ENCODE measurements around the gene SLCO6A1. TPM values are rescaled to one million over a fixed set of nuclear protein-coding genes. Genes with fewer than 3 reads are reported as not detected.

The SLCO6A1 gene
- total RNA-seq, 4 donors from 2014 or later = not detected

- DNase-seq = no peak
- Histone ChIP-seq H3K27me3 (no peaks in the 10 kb centered on the region), H3K4me3 (no peak overlapping the region), H3K9me3 (no peaks in the 10 kb centered on the region), H3K4me1 (no peaks in the 10 kb centered on the region), H3K36me3 (no peaks in the 10 kb centered on the region), H3K27ac (no peak overlapping the region)
- TF ChIP-seq EP300 (IDR thresholded peaks at IDR 0.05; ENCODE audit: low read depth) = no peak
- no peak for TF ChIP-seq POLR2AphosphoS5 (IDR thresholded peaks at IDR 0.05)
- TF ChIP-seq POLR2A (IDR thresholded peaks at IDR 0.05) = no peak
- no peak for TF ChIP-seq CTCF (IDR thresholded peaks at IDR 0.05)
- in situ Hi-C loops (cut with MboI; ENCODE audit: low pct_ligation_motif_present in 1 of 4, low pct_unique_long_range_greater_than_20kb in 1 of 4, low sequenced_read_pairs in 3 of 4) (no loop called here), intact Hi-C loops (cut with DNase I; ENCODE audit: low total_unique reads) (no loop called here)
- WGBS, 2 donors (ENCODE audit: low coverage in 1 of 2) = 32 to 33% methylated on average over 1 of the region's 1 CpG
These were observed 43.3 kb upstream of the SLCO6A1 start for GRCh38 chr5:102542057-102542456.

- in situ Hi-C loops (cut with MboI; ENCODE audit: low pct_ligation_motif_present in 1 of 4, low pct_unique_long_range_greater_than_20kb in 1 of 4, low sequenced_read_pairs in 3 of 4) (no loop called here), intact Hi-C loops (cut with DNase I; ENCODE audit: low total_unique reads) (no loop called here)
- 68 to 76% methylated on average over 5 of the region's 5 CpGs for WGBS, 2 donors (ENCODE audit: low coverage in 1 of 2)
- no peak for DNase-seq
- Histone ChIP-seq H3K27ac (no peak overlapping the region), H3K4me3 (no peak overlapping the region), H3K36me3 (no peaks in the 10 kb centered on the region), H3K4me1 (no peaks in the 10 kb centered on the region), H3K9me3 (no peaks in the 10 kb centered on the region), H3K27me3 (no peaks in the 10 kb centered on the region)
- TF ChIP-seq POLR2AphosphoS5 (IDR thresholded peaks at IDR 0.05) (no peak), EP300 (IDR thresholded peaks at IDR 0.05; ENCODE audit: low read depth) (no peak), CTCF (IDR thresholded peaks at IDR 0.05) (no peak), POLR2A (IDR thresholded peaks at IDR 0.05) (no peak)
These were observed 41.4 kb upstream of the SLCO6A1 start for GRCh38 chr5:102539996-102540728.

- intact Hi-C loops (cut with DNase I; ENCODE audit: low total_unique reads) (no loop called here), in situ Hi-C loops (cut with MboI; ENCODE audit: low pct_ligation_motif_present in 1 of 4, low pct_unique_long_range_greater_than_20kb in 1 of 4, low sequenced_read_pairs in 3 of 4) (no loop called here)
- H3K4me3 ChIP-seq = no peak overlapping the region
- no peak for DNase-seq
- WGBS, 2 donors (ENCODE audit: low coverage in 1 of 2) = 50 to 63% methylated on average over 1 of the region's 1 CpG
- no peak overlapping the region for H3K27ac ChIP-seq
- H3K4me1 ChIP-seq = no peaks in the 10 kb centered on the region
- H3K36me3 ChIP-seq = no peaks in the 10 kb centered on the region
- H3K27me3 ChIP-seq = no peaks in the 10 kb centered on the region
- TF ChIP-seq EP300 (IDR thresholded peaks at IDR 0.05; ENCODE audit: low read depth) (no peak), POLR2AphosphoS5 (IDR thresholded peaks at IDR 0.05) (no peak)
- H3K9me3 ChIP-seq = no peaks in the 10 kb centered on the region
These were observed 40.8 kb upstream of the SLCO6A1 start for GRCh38 chr5:102539562-102539961.

- WGBS, 2 donors (ENCODE audit: low coverage in 1 of 2) = 65% methylated on average over 1 of the region's 1 CpG; no CpG with 5 or more reads in 1 of the 2 donors
These were observed 38.2 kb upstream of the SLCO6A1 start for GRCh38 chr5:102537011-102537410.

More at GRCh38 chr5:102537011-102537410, 38.2 kb upstream of the SLCO6A1 start:
- DNase-seq = no peak
- Histone ChIP-seq H3K9me3 (no peaks in the 10 kb centered on the region), H3K27ac (no peak overlapping the region), H3K4me3 (no peak overlapping the region), H3K4me1 (no peaks in the 10 kb centered on the region), H3K27me3 (no peaks in the 10 kb centered on the region), H3K36me3 (no peaks in the 10 kb centered on the region)
- no peak for TF ChIP-seq POLR2A (IDR thresholded peaks at IDR 0.05)
- TF ChIP-seq CTCF (IDR thresholded peaks at IDR 0.05) = no peak
- TF ChIP-seq EP300 (IDR thresholded peaks at IDR 0.05; ENCODE audit: low read depth) = no peak
- TF ChIP-seq POLR2AphosphoS5 (IDR thresholded peaks at IDR 0.05) = no peak
- in situ Hi-C loops (cut with MboI; ENCODE audit: low pct_ligation_motif_present in 1 of 4, low pct_unique_long_range_greater_than_20kb in 1 of 4, low sequenced_read_pairs in 3 of 4) = no loop called here
- intact Hi-C loops (cut with DNase I; ENCODE audit: low total_unique reads) = no loop called here

Data from transverse colon (tissue), 4 donors.